HepG2 (cell line): Measurements from ENCODE around the gene ZBTB43. TPM values are rescaled to one million over a fixed set of nuclear protein-coding genes. Genes with fewer than 3 reads are reported as not detected.

Experiments
- ATAC-seq: fragments of 200-7000 bp; cut with Tn5 transposase; 3 replicates; pipeline ENCODE4 v1.9.1; 2020; ENCODE audit warnings: mild to moderate bottlenecking, moderate library complexity
- BruUV-seq: library from RNA; stranded (reverse); fragments of 400-500 nt; replicated peaks from 2 replicates; lab custom pipeline; 2021; lab: Mats Ljungman, UMichigan
- CTCF ChIA-PET: fragments of 300-600 bp; formaldehyde crosslinking; extraction: SDS; loops from one replicate; lab custom pipeline; 2021; ENCODE audit warnings: low total read pairs, inconsistent platforms, low intra/inter-chr PET ratio; lab: Yijun Ruan, JAX
- POLR2A ChIA-PET: fragments of 350-600 bp; sonication (Branson Sonifier 250); formaldehyde crosslinking; loops from one replicate; lab custom pipeline; 2020; ENCODE audit warnings: antibody characterized with exemption, inconsistent platforms; lab: Yijun Ruan, JAX
- DNase-seq: peaks from one replicate; pipeline ENCODE4 v3.0.0-alpha.2; 2015; ENCODE audit warnings: low spot score
- FAIRE-seq: peaks from 3 replicates; lab custom pipeline; 2011; peaks lifted over from hg19 to GRCh38; lab: Jason Lieb, UNC
- H2AFZ ChIP-seq: one replicate; pipeline ENCODE4 v1.6.1; 2011; ENCODE audit warnings: low read length, inconsistent platforms
- H3K27ac ChIP-seq: fragments of 300-600 bp; 3 replicates; pipeline ENCODE4 v1.8.0; 2011; ENCODE audit warnings: mixed run types, mild to moderate bottlenecking, mixed read lengths, low read length, inconsistent platforms; ENCODE audit not compliant: insufficient read depth; ENCODE audit errors: extremely low read length
- H3K27me3 ChIP-seq, 2 experiments: fragments of 200-600 bp in 1 of 2; 2 replicates in 1 of 2; 3 replicates in 1 of 2; pipeline versions ENCODE4 v1.6.0 to v1.8.0; 2011; ENCODE audit warnings: low read length in 2 of 2, mild to moderate bottlenecking in 2 of 2, moderate library complexity in 2 of 2, inconsistent platforms in 1 of 2; ENCODE audit not compliant: insufficient read depth in 2 of 2, control insufficient read depth in 1 of 2
- H3K36me3 ChIP-seq, 2 experiments: fragments of 200-600 bp in 1 of 2; replicated peaks in 1 of 2; 2 replicates in 1 of 2; 3 replicates in 1 of 2; pipeline versions ENCODE4 v1.5.1 to v1.8.0; 2011; ENCODE audit warnings: low read length in 2 of 2, inconsistent platforms in 1 of 2; ENCODE audit not compliant: insufficient read depth in 2 of 2, control insufficient read depth in 1 of 2
- H3K4me1 ChIP-seq: 2 replicates; pipeline ENCODE4 v1.5.1; 2012; ENCODE audit warnings: low read length, inconsistent platforms; ENCODE audit not compliant: insufficient read depth
- H3K4me2 ChIP-seq: 2 replicates; pipeline ENCODE4 v1.6.0; 2011; ENCODE audit warnings: low read depth, low read length, inconsistent platforms
- H3K4me3 ChIP-seq, 3 experiments: fragments of 200-600 bp in 1 of 3; sonication (generic), shearing (Covaris generic) in 1 of 3; replicated peaks in 1 of 3; 2 replicates each; pipeline ENCODE4 v1.5.1; 2011 to 2016; ENCODE audit warnings: low read length in 3 of 3, inconsistent platforms in 2 of 3, low read depth in 2 of 3, mild to moderate bottlenecking in 2 of 3, control low read depth in 1 of 3, mixed read lengths in 1 of 3; ENCODE audit not compliant: insufficient read depth in 1 of 3
- H3K79me2 ChIP-seq: one replicate; pipeline ENCODE4 v1.6.1; 2011; ENCODE audit warnings: low read length, inconsistent platforms; ENCODE audit not compliant: insufficient read depth
- H3K9ac ChIP-seq: 2 replicates; pipeline ENCODE4 v1.6.0; 2011; ENCODE audit warnings: mild to moderate bottlenecking, low read depth, low read length, inconsistent platforms; ENCODE audit not compliant: insufficient read depth
- H3K9me3 ChIP-seq: 2 replicates; pipeline ENCODE4 v1.5.1; 2012; ENCODE audit warnings: mild to moderate bottlenecking, low read length
- H4K20me1 ChIP-seq: 2 replicates; pipeline ENCODE4 v1.6.0; 2011; ENCODE audit warnings: inconsistent platforms, mild to moderate bottlenecking, low read length, moderate library complexity; ENCODE audit not compliant: insufficient read depth
- FLYWCH1 ChIP-seq: sonication (generic); formaldehyde crosslinking; IDR thresholded peaks from 2 replicates; pipeline ENCODE4 v1.8.1; 2023; ENCODE audit warnings: mild to moderate bottlenecking, missing genetic modification reagents
- GFI1 ChIP-seq: sonication (generic); formaldehyde crosslinking; IDR thresholded peaks from 2 replicates; pipeline ENCODE4 v1.5.0; 2020; ENCODE audit warnings: missing genetic modification reagents, mild to moderate bottlenecking, borderline replicate concordance
- HMGA1 ChIP-seq: sonication (generic); formaldehyde crosslinking; conservative IDR thresholded peaks from 2 replicates; pipeline ENCODE4 v1.4.0; 2020; ENCODE audit warnings: missing genetic modification reagents
- PAX8 ChIP-seq: sonication (generic); formaldehyde crosslinking; IDR thresholded peaks from 2 replicates; pipeline ENCODE4 v1.8.0; 2022; ENCODE audit warnings: mild to moderate bottlenecking, missing genetic modification reagents, borderline replicate concordance
- SRY ChIP-seq: sonication (generic); formaldehyde crosslinking; IDR thresholded peaks from 2 replicates; pipeline ENCODE4 v1.8.0; 2022; ENCODE audit warnings: mild to moderate bottlenecking, missing genetic modification reagents
- TCF7L2 ChIP-seq: IDR thresholded peaks from 2 replicates; pipeline ENCODE4 v1.6.1; 2011; ENCODE audit warnings: mild to moderate bottlenecking, low read depth, low read length, moderate library complexity
- ZFP36L1 ChIP-seq: sonication (generic); formaldehyde crosslinking; IDR thresholded peaks from 2 replicates; pipeline ENCODE4 v1.8.0; 2022; ENCODE audit warnings: mild to moderate bottlenecking, missing genetic modification reagents, moderate library complexity
- ZNF224 ChIP-seq: sonication (generic); formaldehyde crosslinking; IDR thresholded peaks from 2 replicates; pipeline ENCODE4 v1.5.0; 2020; ENCODE audit warnings: mild to moderate bottlenecking, missing genetic modification reagents
- ZNF230 ChIP-seq: sonication (generic); formaldehyde crosslinking; IDR thresholded peaks from 2 replicates; pipeline ENCODE4 v1.4.0; 2020; ENCODE audit warnings: mild to moderate bottlenecking, missing genetic modification reagents
- ZNF737 ChIP-seq: sonication (generic); formaldehyde crosslinking; IDR thresholded peaks from 2 replicates; pipeline ENCODE4 v1.5.0; 2020; ENCODE audit warnings: missing genetic modification reagents, mild to moderate bottlenecking, borderline replicate concordance
- whole genome bisulfite sequencing: methylation state at CpG from one replicate; pipeline ENCODE4 v1.1.6; 2017; ENCODE audit warnings: low lambda C conversion rate; 5-methylcytosine and 5-hydroxymethylcytosine counted together
- in situ Hi-C: cut with HindIII; loops from 2 replicates; pipeline ENCODE4 v1.10.0; 2017; ENCODE audit warnings: low pct_unique_long_range_greater_than_20kb; ENCODE audit not compliant: extremely low pct_ligation_motif_present
- intact Hi-C: fragments of 100-400 bp; cut with micrococcal nuclease; formaldehyde crosslinking; loops from one replicate; pipeline ENCODE4 v1.10.0; 2022; ENCODE audit not compliant: unreplicated experiment
- polyA plus RNA-seq, 8 experiments: library from polyadenylated mRNA; depleted of rRNA in 3 of 8; stranded (reverse) in 7 of 8; unstranded in 1 of 8; fragments of >200 nt; fragmentation: Illumina TruSeq in 4 of 8; extraction: Trizol in 4 of 8; gene quantifications; 2 replicates each; pipeline versions ENCODE4 v1.2.1 to v1.2.3, GENCODE V29; 2011 to 2016; ENCODE audit warnings: low read depth in 4 of 8, missing spikeins in 1 of 8, mixed read lengths in 1 of 8; ENCODE audit not compliant: insufficient read depth in 1 of 8
- total RNA-seq, 5 experiments: library from RNA; depleted of rRNA; stranded (reverse); fragments of >200 nt; fragmentation: Illumina TruSeq; extraction: Trizol; gene quantifications; 2 replicates each; pipeline ENCODE4 v1.2.3, GENCODE V29; 2016; ENCODE audit warnings: low read depth in 1 of 5
- TF ChIP-seq, protein P1 (sequence below): sonication (generic); formaldehyde crosslinking; IDR thresholded peaks from 2 replicates; pipeline ENCODE4 v1.5.1; 2020; ENCODE audit warnings: missing genetic modification reagents, mild to moderate bottlenecking, borderline replicate concordance

The ZBTB43 gene
- total and polyA plus RNA-seq, 2 of the 13 experiments (the other 11 are each of a cell fraction or from before 2014, with no cell fraction given) = 7.1 to 31.4 TPM

DNA sequence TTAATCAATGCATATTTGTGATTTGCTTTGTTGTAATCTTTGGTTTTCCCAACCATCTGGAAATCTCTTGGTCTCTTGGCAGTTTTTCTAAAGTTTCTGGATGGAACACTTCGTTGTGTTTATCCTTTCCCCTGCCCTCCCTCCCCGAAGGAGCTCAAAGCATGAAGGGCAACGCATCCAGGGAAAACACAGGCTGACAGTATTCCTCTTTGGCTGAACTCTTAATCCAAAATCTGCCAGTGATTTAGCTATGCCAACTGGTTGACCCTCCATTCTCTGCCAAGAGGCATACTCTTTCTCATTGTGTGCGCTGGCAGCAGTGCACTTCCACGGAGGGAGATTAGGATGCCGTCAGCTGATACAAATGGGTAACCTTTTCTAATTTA lies 76.1 kb downstream of the ZBTB43 start (continued):
- TF ChIP-seq ZFP36L1 (CRISPR knock-in tag) (no peak), GFI1 (CRISPR knock-in tag) (no peak)
- TF ChIP-seq, protein P1, sequence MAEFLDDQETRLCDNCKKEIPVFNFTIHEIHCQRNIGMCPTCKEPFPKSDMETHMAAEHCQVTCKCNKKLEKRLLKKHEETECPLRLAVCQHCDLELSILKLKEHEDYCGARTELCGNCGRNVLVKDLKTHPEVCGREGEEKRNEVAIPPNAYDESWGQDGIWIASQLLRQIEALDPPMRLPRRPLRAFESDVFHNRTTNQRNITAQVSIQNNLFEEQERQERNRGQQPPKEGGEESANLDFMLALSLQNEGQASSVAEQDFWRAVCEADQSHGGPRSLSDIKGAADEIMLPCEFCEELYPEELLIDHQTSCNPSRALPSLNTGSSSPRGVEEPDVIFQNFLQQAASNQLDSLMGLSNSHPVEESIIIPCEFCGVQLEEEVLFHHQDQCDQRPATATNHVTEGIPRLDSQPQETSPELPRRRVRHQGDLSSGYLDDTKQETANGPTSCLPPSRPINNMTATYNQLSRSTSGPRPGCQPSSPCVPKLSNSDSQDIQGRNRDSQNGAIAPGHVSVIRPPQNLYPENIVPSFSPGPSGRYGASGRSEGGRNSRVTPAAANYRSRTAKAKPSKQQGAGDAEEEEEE (CRISPR knock-in tag) = no peak

DNA sequence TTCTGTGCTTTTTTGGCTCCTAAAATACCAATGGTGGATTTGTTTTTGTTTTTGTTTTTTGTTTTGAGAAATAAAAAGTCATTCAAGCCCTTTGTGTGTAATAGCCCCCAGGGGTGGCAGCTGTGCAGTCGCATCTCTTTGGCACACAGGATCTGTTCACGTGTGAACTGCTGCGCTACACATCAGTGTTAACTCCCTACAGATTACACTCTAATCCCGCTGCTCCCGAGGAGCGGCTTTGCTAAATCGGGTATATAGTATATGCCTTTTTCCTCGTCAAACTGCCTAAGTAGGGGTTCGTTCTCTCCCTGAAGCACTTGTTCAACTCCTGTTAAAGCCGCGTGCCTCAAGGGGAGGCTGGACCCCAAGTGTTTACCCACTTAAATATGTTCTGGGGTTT lies 77.9 kb downstream of the ZBTB43 start:
- in situ Hi-C loops (no loop called here), intact Hi-C loops (no loop called here)
- H4K20me1 ChIP-seq = no peaks in the 10 kb centered on the region; the same call in 1 of the 2 replicates
- no peak overlapping the region for H2AFZ ChIP-seq
- FAIRE-seq (no peak), ATAC-seq (no peak), DNase-seq (no peak)
- TF ChIP-seq FLYWCH1 (no peak), TCF7L2 (no peak), PAX8 (CRISPR knock-in tag) (no peak), ZNF737 (CRISPR knock-in tag) (no peak), ZNF230 (CRISPR knock-in tag) (no peak), SRY (CRISPR knock-in tag) (no peak), HMGA1 (CRISPR knock-in tag) (no peak), ZNF224 (CRISPR knock-in tag) (no peak)
- POLR2A ChIA-PET = no interaction called here
- no peaks in the 10 kb centered on the region for H3K9me3 ChIP-seq
- no peak overlapping the region for H3K4me3 ChIP-seq
- H3K9ac ChIP-seq = no peak overlapping the region
- no peak overlapping the region for H3K4me2 ChIP-seq
- 96% methylated on average over 11 of the region's 11 CpGs for WGBS
- BruUV-seq = no TSS peak
- peaks cover 22% of the 10 kb centered on the region for H3K4me1 ChIP-seq
- no peak overlapping the region for H3K27ac ChIP-seq
- peaks cover 16 to 29% of the 10 kb centered on the region in 2 experiments; a peak in 4 of 5 replicates for H3K36me3 ChIP-seq
- H3K79me2 ChIP-seq = no peaks in the 10 kb centered on the region
- CTCF ChIA-PET = no interaction called here
- no peaks in the 10 kb centered on the region for H3K27me3 ChIP-seq
